Ishikawa (cell line): ENCODE results near the gene BNIP5.

Source experiments
- CEBPB ChIP-seq: IDR thresholded peaks from 2 replicates; pipeline ENCODE4 v1.6.1; 2012
- EGR1 ChIP-seq: IDR thresholded peaks from 2 replicates; pipeline ENCODE4 v1.6.1; 2012
- EP300 ChIP-seq: IDR thresholded peaks from 2 replicates; pipeline ENCODE4 v1.6.1; 2012; ENCODE audit warnings: borderline replicate concordance
- MAX ChIP-seq: IDR thresholded peaks from 2 replicates; pipeline ENCODE4 v1.6.1; 2012
- NFIC ChIP-seq: IDR thresholded peaks from 2 replicates; pipeline ENCODE4 v1.6.1; 2012
- RAD21 ChIP-seq: IDR thresholded peaks from 2 replicates; pipeline ENCODE4 v1.6.1; 2012; ENCODE audit warnings: low read depth
- USF1 ChIP-seq: IDR thresholded peaks from 2 replicates; pipeline ENCODE4 v1.6.1; 2012
- ZBTB7A ChIP-seq: IDR thresholded peaks from 2 replicates; pipeline ENCODE4 v1.6.1; 2012; ENCODE audit warnings: low read depth

- TF ChIP-seq EP300 (no peak), EGR1 (no peak), CEBPB (no peak), NFIC (no peak), ZBTB7A (no peak), RAD21 (no peak), MAX (no peak), USF1 (no peak)
Measured at GRCh38 chr6:36317623-36318022, 19.1 kb downstream of the BNIP5 start.
